GM23338 (cell line): ENCODE data around the gene GMPR.

Experiments used
- ETS1 ChIP-seq: IDR thresholded peaks from 2 replicates; pipeline ENCODE4 v1.6.1; 2016; ENCODE audit warnings: antibody characterized with exemption
- TF ChIP-seq, protein P1 (sequence below), 2 experiments: fragments of 200-600 bp in 1 of 2; sonication (generic) in 1 of 2; conservative IDR thresholded peaks; 2 replicates each; pipeline versions ENCODE4 v1.5.1 to v1.6.1; 2016 to 2017; ENCODE audit warnings: antibody characterized with exemption in 2 of 2, low read depth in 2 of 2, mild to moderate bottlenecking in 2 of 2, moderate library complexity in 1 of 2

GRCh38 chr6:16339265-16339587 lies 100.8 kb downstream of the GMPR start:
- TF ChIP-seq, protein P1, sequence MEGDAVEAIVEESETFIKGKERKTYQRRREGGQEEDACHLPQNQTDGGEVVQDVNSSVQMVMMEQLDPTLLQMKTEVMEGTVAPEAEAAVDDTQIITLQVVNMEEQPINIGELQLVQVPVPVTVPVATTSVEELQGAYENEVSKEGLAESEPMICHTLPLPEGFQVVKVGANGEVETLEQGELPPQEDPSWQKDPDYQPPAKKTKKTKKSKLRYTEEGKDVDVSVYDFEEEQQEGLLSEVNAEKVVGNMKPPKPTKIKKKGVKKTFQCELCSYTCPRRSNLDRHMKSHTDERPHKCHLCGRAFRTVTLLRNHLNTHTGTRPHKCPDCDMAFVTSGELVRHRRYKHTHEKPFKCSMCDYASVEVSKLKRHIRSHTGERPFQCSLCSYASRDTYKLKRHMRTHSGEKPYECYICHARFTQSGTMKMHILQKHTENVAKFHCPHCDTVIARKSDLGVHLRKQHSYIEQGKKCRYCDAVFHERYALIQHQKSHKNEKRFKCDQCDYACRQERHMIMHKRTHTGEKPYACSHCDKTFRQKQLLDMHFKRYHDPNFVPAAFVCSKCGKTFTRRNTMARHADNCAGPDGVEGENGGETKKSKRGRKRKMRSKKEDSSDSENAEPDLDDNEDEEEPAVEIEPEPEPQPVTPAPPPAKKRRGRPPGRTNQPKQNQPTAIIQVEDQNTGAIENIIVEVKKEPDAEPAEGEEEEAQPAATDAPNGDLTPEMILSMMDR (conservative IDR thresholded peaks at IDR 0.05; ENCODE audit: low read depth in 2 of 2): no peak; a peak in 1 of 4 replicates
- TF ChIP-seq ETS1: no peak
